ENCODE results near the gene CDC42SE2. TPM values are rescaled to one million over a fixed set of nuclear protein-coding genes. Genes with fewer than 3 reads are reported as not detected.

The CDC42SE2 gene
- polyA plus RNA-seq, 3 donors, result 34.4 to 135 (median 92.6) TPM

- Mint-ChIP-seq H3K27me3 (ENCODE audit: low read depth in 3 of 3) (no peaks in the 10 kb centered on the region), H3K4me1 (peaks cover 31% of the 10 kb centered on the region), H3K4me3 (no peak overlapping the region), H3K36me3 (peaks cover 41 to 58% of the 10 kb centered on the region in 2 donors), H3K9me3 (no peaks in the 10 kb centered on the region), H3K27ac (peak overlapping the region; percentile 59 to 78 (median 66))
- H3K4me2 ChIP-seq (replicated peaks; ENCODE audit: extremely low read depth, low read length, poor library complexity, severe bottlenecking), result no peak overlapping the region
- H3K9ac ChIP-seq (ENCODE audit: insufficient read depth, low read length, poor library complexity, severe bottlenecking), result no peak overlapping the region
- no peak for DNase-seq
- no peak overlapping the region for H2AFZ ChIP-seq (ENCODE audit: insufficient read depth, low read depth, low read length, poor library complexity, severe bottlenecking)
- H4K20me1 ChIP-seq (ENCODE audit: insufficient read depth, low read length), result peaks cover 81% of the 10 kb centered on the region
- no peaks in the 10 kb centered on the region for H3K27me3 ChIP-seq (ENCODE audit: control insufficient read depth in 2 of 2, insufficient read depth in 2 of 2, low read length in 2 of 2)
- 95% methylated on average over 14 of the region's 15 CpGs for WGBS (ENCODE audit: insufficient coverage)
- peaks cover 17 to 53% of the 10 kb centered on the region in 2 donors for H3K36me3 ChIP-seq (replicated peaks in 1 of 2; ENCODE audit: control insufficient read depth in 1 of 2, insufficient read depth in 2 of 2, low read length in 2 of 2)
- H3K27ac ChIP-seq (ENCODE audit: low read depth in 1 of 2, low read length in 2 of 2), result peak overlapping the region in 1 of 2 donors; percentile 54
- H3K4me1 ChIP-seq (ENCODE audit: control insufficient read depth in 1 of 2, insufficient read depth in 2 of 2, low read length in 2 of 2), result peaks cover 14 to 15% of the 10 kb centered on the region in 2 donors
- peaks cover 100% of the 10 kb centered on the region for H3K79me2 ChIP-seq (ENCODE audit: insufficient read depth, low read length)
- intact Hi-C loops (cut with micrococcal nuclease), result no loop called here
- no peaks in the 10 kb centered on the region for H3K9me3 ChIP-seq (replicated peaks in 1 of 2; ENCODE audit: control insufficient read depth in 1 of 2, insufficient read depth in 1 of 2, low read length in 2 of 2)
- H3K4me3 ChIP-seq (replicated peaks in 1 of 3; ENCODE audit: low read depth in 2 of 3, low read length in 3 of 3), result no peak overlapping the region
- TF ChIP-seq CTCF (IDR thresholded peaks at IDR 0.05), result no peak
These were observed 97.9 kb downstream of the CDC42SE2 start for GRCh38 chr5:131361677-131362315.

GRCh38 chr5:131363811-131364506 is 100.1 kb downstream of the CDC42SE2 start:
- Mint-ChIP-seq H3K9me3 (peaks cover 0 to 2% (median 0%) of the 10 kb centered on the region in 7 donors), H3K4me3 (no peak overlapping the region), H3K4me1 (peaks cover 21% of the 10 kb centered on the region), H3K27me3 (ENCODE audit: low read depth in 3 of 3) (no peaks in the 10 kb centered on the region), H3K36me3 (peaks cover 48 to 66% of the 10 kb centered on the region in 2 donors), H3K27ac (peak overlapping the region; percentile 23 to 91 (median 80))
- H4K20me1 ChIP-seq (ENCODE audit: insufficient read depth, low read length), result peaks cover 78% of the 10 kb centered on the region
- WGBS (ENCODE audit: insufficient coverage), result 87% methylated on average over 3 of the region's 6 CpGs
- DNase-seq, result no peak
- H3K4me3 ChIP-seq (replicated peaks in 1 of 3; ENCODE audit: low read depth in 2 of 3, low read length in 3 of 3), result no peak overlapping the region
- H3K9me3 ChIP-seq (replicated peaks in 1 of 2; ENCODE audit: control insufficient read depth in 1 of 2, insufficient read depth in 1 of 2, low read length in 2 of 2), result no peaks in the 10 kb centered on the region
- no peak overlapping the region for H3K4me2 ChIP-seq (replicated peaks; ENCODE audit: extremely low read depth, low read length, poor library complexity, severe bottlenecking)
- peaks cover 19 to 53% of the 10 kb centered on the region in 2 donors for H3K36me3 ChIP-seq (replicated peaks in 1 of 2; ENCODE audit: control insufficient read depth in 1 of 2, insufficient read depth in 2 of 2, low read length in 2 of 2)
- H2AFZ ChIP-seq (ENCODE audit: insufficient read depth, low read depth, low read length, poor library complexity, severe bottlenecking), result no peak overlapping the region
- no peak overlapping the region for H3K9ac ChIP-seq (ENCODE audit: insufficient read depth, low read length, poor library complexity, severe bottlenecking)
- H3K79me2 ChIP-seq (ENCODE audit: insufficient read depth, low read length), result peaks cover 99% of the 10 kb centered on the region
- H3K4me1 ChIP-seq (ENCODE audit: control insufficient read depth in 1 of 2, insufficient read depth in 2 of 2, low read length in 2 of 2), result peaks cover 0 to 4% of the 10 kb centered on the region in 2 donors
- peak overlapping the region in 1 of 2 donors; percentile 69 for H3K27ac ChIP-seq (ENCODE audit: low read depth in 1 of 2, low read length in 2 of 2)
- TF ChIP-seq CTCF (IDR thresholded peaks at IDR 0.05), result no peak
- H3K27me3 ChIP-seq (ENCODE audit: control insufficient read depth in 2 of 2, insufficient read depth in 2 of 2, low read length in 2 of 2), result no peaks in the 10 kb centered on the region
- intact Hi-C loops (cut with micrococcal nuclease), result no loop called here
